GM19025 (cell line): Measurements from ENCODE around the gene VAMP7.
"Not testable (repeated sequence)": the region's sequence is repeated elsewhere in the genome, so short reads cannot be mapped to it uniquely, and the experiment has no call there.

Experiments
- ATAC-seq: cut with Tn5 transposase; IDR thresholded peaks from one replicate; pipeline ENCODE4 v1.9.1; 2021; ENCODE audit warnings: mild to moderate bottlenecking, low read depth, moderate library complexity; ENCODE audit not compliant: unreplicated experiment

VAMP7 gene

GRCh38 chrX:155881158-155881993 lies at the start of gene VAMP7:
Gene VAMP7 (plus strand): TSS chrX:155881345. CDS start chrX:155889467, 8,122 bp downstream.
- ATAC-seq, result peak; percentile 97

GRCh38 chrX:155841232-155841631 lies 39.9 kb upstream of the VAMP7 start:
- no peak for ATAC-seq

- not testable (repeated sequence) for ATAC-seq
These were observed 29.4 kb upstream of the VAMP7 start for GRCh38 chrX:155851786-155852185.

GRCh38 chrX:155857561-155857960 lies 23.6 kb upstream of the VAMP7 start:
- ATAC-seq, result no peak

GRCh38 chrX:155864655-155865054 lies 16.5 kb upstream of the VAMP7 start:
- no peak for ATAC-seq

- no peak for ATAC-seq
These were observed 16.0 kb upstream of the VAMP7 start for GRCh38 chrX:155865193-155865592.

- no peak for ATAC-seq
These were observed 13.3 kb upstream of the VAMP7 start for GRCh38 chrX:155867821-155868220.

- no peak for ATAC-seq
These were observed 10.2 kb upstream of the VAMP7 start for GRCh38 chrX:155870958-155871357.

- no peak for ATAC-seq
These were observed 9.2 kb upstream of the VAMP7 start for GRCh38 chrX:155871934-155872333.

- ATAC-seq, result no peak
These were observed 8.0 kb upstream of the VAMP7 start for GRCh38 chrX:155873188-155873587.

- no peak for ATAC-seq
These were observed 6.4 kb upstream of the VAMP7 start for GRCh38 chrX:155874571-155875244.

GRCh38 chrX:155876704-155877103 lies 4.4 kb upstream of the VAMP7 start:
- no peak for ATAC-seq

GRCh38 chrX:155877288-155877687 lies 3.9 kb upstream of the VAMP7 start:
- no peak for ATAC-seq

- ATAC-seq, result peak; percentile 8
These were observed 473 bp upstream of the VAMP7 start for GRCh38 chrX:155880586-155881157.

- ATAC-seq, result no peak
These were observed 5.3 kb downstream of the VAMP7 start for GRCh38 chrX:155886409-155886808.

GRCh38 chrX:155888139-155888538 lies 7.0 kb downstream of the VAMP7 start:
- no peak for ATAC-seq

- ATAC-seq, result no peak
These were observed 8.2 kb downstream of the VAMP7 start for GRCh38 chrX:155889328-155889727.

GRCh38 chrX:155891446-155892210 lies 10.5 kb downstream of the VAMP7 start:
- no peak for ATAC-seq

GRCh38 chrX:155893521-155893920 lies 12.4 kb downstream of the VAMP7 start:
- no peak for ATAC-seq

- no peak for ATAC-seq
These were observed 15.4 kb downstream of the VAMP7 start for GRCh38 chrX:155896512-155896911.

GRCh38 chrX:155899366-155899765 lies 18.2 kb downstream of the VAMP7 start:
- ATAC-seq, result no peak
